ENCODE data around the gene FLNA. TPM values are rescaled to one million over a fixed set of nuclear protein-coding genes. Genes with fewer than 3 reads are reported as not detected.
A peak's percentile ranks its signal among the peaks of the same experiment; 100 is the strongest.

Gene FLNA
- total RNA-seq, 1 donor = 3,431 TPM

- Histone ChIP-seq H2AFZ (ENCODE audit: low read length) (no peak overlapping the region), H3K27ac (ENCODE audit: low read depth, low read length) (no peak overlapping the region), H3K4me3 (ENCODE audit: insufficient read depth, low read length) (no peak overlapping the region), H3K27me3 (ENCODE audit: insufficient read depth, low read length) (peaks cover 11% of the 10 kb centered on the region), H3K79me2 (ENCODE audit: insufficient read depth, low read length) (no peaks in the 10 kb centered on the region), H3K9me3 (ENCODE audit: low read depth, low read length) (no peaks in the 10 kb centered on the region), H3K36me3 (ENCODE audit: insufficient read depth, low read length) (no peaks in the 10 kb centered on the region), H3K4me1 (ENCODE audit: insufficient read depth, low read length) (no peaks in the 10 kb centered on the region), H4K20me1 (ENCODE audit: insufficient read depth, low read length) (no peaks in the 10 kb centered on the region), H3K4me2 (ENCODE audit: insufficient read depth, low read length) (no peak overlapping the region)
- TF ChIP-seq CTCF (IDR thresholded peaks at IDR 0.05; ENCODE audit: extremely low read depth, low read depth, low read length) = no peak
- DNase-seq (ENCODE audit: insufficient read length, low spot score, missing footprints) = peak; percentile 56
These were observed 61.3 kb downstream of the FLNA start for GRCh38 chrX:154313147-154313546.

- no peak overlapping the region for H3K4me3 ChIP-seq (ENCODE audit: insufficient read depth, low read length)
- H2AFZ ChIP-seq (ENCODE audit: low read length) = no peak overlapping the region
- H3K27ac ChIP-seq (ENCODE audit: low read depth, low read length) = no peak overlapping the region
- H3K36me3 ChIP-seq (ENCODE audit: insufficient read depth, low read length) = no peaks in the 10 kb centered on the region
- H3K79me2 ChIP-seq (ENCODE audit: insufficient read depth, low read length) = no peaks in the 10 kb centered on the region
- H3K9me3 ChIP-seq (ENCODE audit: low read depth, low read length) = no peaks in the 10 kb centered on the region
- no peak for DNase-seq (ENCODE audit: insufficient read length, low spot score, missing footprints)
- no peaks in the 10 kb centered on the region for H3K4me1 ChIP-seq (ENCODE audit: insufficient read depth, low read length)
- H4K20me1 ChIP-seq (ENCODE audit: insufficient read depth, low read length) = no peaks in the 10 kb centered on the region
- peaks cover 16% of the 10 kb centered on the region for H3K27me3 ChIP-seq (ENCODE audit: insufficient read depth, low read length)
- no peak overlapping the region for H3K4me2 ChIP-seq (ENCODE audit: insufficient read depth, low read length)
- TF ChIP-seq CTCF (IDR thresholded peaks at IDR 0.05; ENCODE audit: extremely low read depth, low read depth, low read length) = no peak
These were observed 62.3 kb downstream of the FLNA start for GRCh38 chrX:154312116-154312515.

DNA sequence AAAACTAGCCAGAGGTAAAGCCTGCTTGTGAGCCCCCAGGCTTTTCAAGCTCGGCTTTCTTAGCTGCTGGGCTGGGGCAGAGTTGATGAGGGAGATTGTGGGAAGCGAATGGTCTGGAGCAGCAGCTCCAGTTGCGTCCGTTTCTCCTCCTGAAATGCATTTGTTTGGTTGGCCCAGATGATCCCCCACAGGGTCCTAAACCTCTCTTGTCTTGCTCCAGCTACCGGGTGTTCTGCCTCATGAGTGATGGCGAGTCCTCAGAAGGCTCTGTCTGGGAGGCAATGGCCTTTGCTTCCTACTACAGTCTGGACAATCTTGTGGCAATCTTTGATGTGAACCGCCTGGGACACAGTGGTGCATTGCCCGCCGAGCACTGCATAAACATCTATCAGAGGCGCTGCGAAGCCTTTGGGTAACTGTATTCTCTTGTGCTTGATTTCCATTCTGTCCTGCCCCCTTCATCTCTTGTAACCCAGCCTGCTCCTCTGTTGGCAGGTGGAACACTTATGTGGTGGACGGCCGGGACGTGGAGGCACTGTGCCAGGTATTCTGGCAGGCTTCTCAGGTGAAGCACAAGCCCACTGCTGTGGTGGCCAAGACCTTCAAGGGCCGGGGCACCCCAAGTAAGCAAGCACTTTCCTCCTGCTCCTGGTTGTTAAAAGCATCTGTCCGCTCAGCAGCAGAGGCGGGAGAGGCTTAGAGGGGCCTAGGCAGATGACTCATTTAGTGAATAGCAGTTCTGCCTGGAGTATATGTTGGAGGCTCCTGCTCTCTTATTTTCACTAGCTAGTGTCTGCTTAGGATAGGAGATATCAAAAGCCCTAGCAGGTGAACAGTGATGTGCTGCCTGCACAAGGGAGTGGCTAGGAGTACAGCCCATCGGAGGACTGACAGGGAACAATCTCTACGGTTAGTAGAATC, 63.6 kb downstream of the FLNA start:
- Histone ChIP-seq H3K27ac (ENCODE audit: low read depth, low read length) (no peak overlapping the region), H3K36me3 (ENCODE audit: insufficient read depth, low read length) (no peaks in the 10 kb centered on the region), H3K79me2 (ENCODE audit: insufficient read depth, low read length) (no peaks in the 10 kb centered on the region), H2AFZ (ENCODE audit: low read length) (no peak overlapping the region), H3K4me3 (ENCODE audit: insufficient read depth, low read length) (no peak overlapping the region), H4K20me1 (ENCODE audit: insufficient read depth, low read length) (no peaks in the 10 kb centered on the region), H3K27me3 (ENCODE audit: insufficient read depth, low read length) (peaks cover 16% of the 10 kb centered on the region), H3K9me3 (ENCODE audit: low read depth, low read length) (no peaks in the 10 kb centered on the region), H3K4me1 (ENCODE audit: insufficient read depth, low read length) (no peaks in the 10 kb centered on the region), H3K4me2 (ENCODE audit: insufficient read depth, low read length) (no peak overlapping the region)
- no peak for TF ChIP-seq CTCF (IDR thresholded peaks at IDR 0.05; ENCODE audit: extremely low read depth, low read depth, low read length)
- peak; percentile 59 for DNase-seq (ENCODE audit: insufficient read length, low spot score, missing footprints)

DNA sequence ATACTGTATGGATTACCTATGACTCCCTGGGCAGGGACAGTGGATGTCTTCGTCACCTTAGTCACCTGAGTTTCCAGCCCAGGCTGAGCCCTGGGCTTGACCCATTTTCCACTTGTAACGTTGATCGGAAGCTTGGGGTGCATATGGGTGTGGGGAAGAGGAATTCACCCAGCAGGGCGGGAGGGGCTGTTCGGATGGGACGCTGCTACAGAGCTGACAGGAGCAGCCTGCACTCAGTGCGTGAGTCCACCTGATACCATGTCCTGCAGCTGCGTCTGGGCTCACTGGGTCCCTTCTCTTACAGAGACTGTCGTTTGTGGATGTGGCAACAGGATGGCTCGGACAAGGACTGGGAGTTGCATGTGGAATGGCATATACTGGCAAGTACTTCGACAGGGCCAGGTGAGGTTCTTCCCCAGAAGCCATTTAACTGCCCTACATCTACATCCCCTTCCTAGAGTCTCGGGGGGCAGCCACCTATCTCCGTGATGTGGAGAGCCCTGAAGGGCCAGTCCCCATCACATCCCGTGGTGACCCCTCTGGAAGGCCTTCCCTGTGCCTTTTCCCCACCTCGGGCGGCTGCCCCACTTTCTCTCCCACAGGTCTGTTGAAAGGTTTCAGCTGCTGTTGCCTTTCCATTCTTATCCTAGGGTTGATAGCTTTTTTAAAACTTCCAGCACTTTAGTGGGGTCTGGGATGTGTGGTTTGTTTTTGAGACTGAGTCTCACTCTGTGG, 65.2 kb downstream of the FLNA start:
- Histone ChIP-seq H3K4me2 (ENCODE audit: insufficient read depth, low read length) (no peak overlapping the region), H3K79me2 (ENCODE audit: insufficient read depth, low read length) (no peaks in the 10 kb centered on the region), H3K4me3 (ENCODE audit: insufficient read depth, low read length) (no peak overlapping the region), H3K36me3 (ENCODE audit: insufficient read depth, low read length) (no peaks in the 10 kb centered on the region), H4K20me1 (ENCODE audit: insufficient read depth, low read length) (no peaks in the 10 kb centered on the region), H3K27ac (ENCODE audit: low read depth, low read length) (no peak overlapping the region), H3K4me1 (ENCODE audit: insufficient read depth, low read length) (no peaks in the 10 kb centered on the region), H3K9me3 (ENCODE audit: low read depth, low read length) (no peaks in the 10 kb centered on the region), H3K27me3 (ENCODE audit: insufficient read depth, low read length) (peaks cover 16% of the 10 kb centered on the region), H2AFZ (ENCODE audit: low read length) (no peak overlapping the region)
- DNase-seq (ENCODE audit: insufficient read length, low spot score, missing footprints) = peak; percentile 61
- TF ChIP-seq CTCF (IDR thresholded peaks at IDR 0.05; ENCODE audit: extremely low read depth, low read depth, low read length) = no peak

All from osteoblast (primary cell).